Skeletal muscle cell (primary cell): ENCODE measurements around the gene ALDH7A1.
A peak's percentile ranks its signal among the peaks of the same experiment; 100 is the strongest.
"Not testable (repeated sequence)": the region's sequence is repeated elsewhere in the genome, so short reads cannot be mapped to it uniquely, and the experiment has no call there.

Source experiments
- DNase-seq: peaks from one replicate; pipeline ENCODE4 v3.0.0-alpha.2; 2010; ENCODE audit warnings: low read depth
- H3K4me3 ChIP-seq: 2 replicates; pipeline ENCODE4 v1.5.1; 2011; ENCODE audit warnings: low read depth, mild to moderate bottlenecking, control low read depth, low read length, moderate library complexity

Gene ALDH7A1

GRCh38 chr5:126540631-126541030 lies 54.4 kb downstream of the ALDH7A1 start:
- no peak overlapping the region for H3K4me3 ChIP-seq
- DNase-seq: no peak

DNA sequence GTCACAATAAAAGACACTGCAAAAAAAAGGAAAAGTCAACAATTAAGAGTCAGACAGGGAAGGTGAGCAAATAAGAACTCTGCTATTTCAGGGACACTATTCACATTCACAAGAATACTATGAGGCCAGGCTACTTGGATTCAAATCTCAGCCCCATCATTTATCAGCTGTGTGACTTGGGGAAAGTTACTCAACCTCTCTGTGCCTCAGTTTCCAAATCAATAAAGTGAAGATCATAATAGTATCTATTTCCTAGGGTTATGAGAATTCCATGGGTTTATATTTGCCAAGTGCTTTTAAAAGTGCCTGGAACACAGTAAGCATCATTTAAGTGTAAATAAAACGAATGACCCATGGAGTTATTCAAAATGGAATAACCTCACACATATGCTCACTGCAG lies 56.4 kb downstream of the ALDH7A1 start:
- no peak for DNase-seq
- no peak overlapping the region for H3K4me3 ChIP-seq

- H3K4me3 ChIP-seq: no peak overlapping the region
- DNase-seq: no peak
Measured at GRCh38 chr5:126536874-126537273, 58.1 kb downstream of the ALDH7A1 start.

GRCh38 chr5:126535856-126536545 lies 59.0 kb downstream of the ALDH7A1 start:
- H3K4me3 ChIP-seq: no peak overlapping the region
- DNase-seq: no peak

- H3K4me3 ChIP-seq: no peak overlapping the region
- no peak for DNase-seq
Measured at GRCh38 chr5:126534553-126534952, 60.5 kb downstream of the ALDH7A1 start.

DNA sequence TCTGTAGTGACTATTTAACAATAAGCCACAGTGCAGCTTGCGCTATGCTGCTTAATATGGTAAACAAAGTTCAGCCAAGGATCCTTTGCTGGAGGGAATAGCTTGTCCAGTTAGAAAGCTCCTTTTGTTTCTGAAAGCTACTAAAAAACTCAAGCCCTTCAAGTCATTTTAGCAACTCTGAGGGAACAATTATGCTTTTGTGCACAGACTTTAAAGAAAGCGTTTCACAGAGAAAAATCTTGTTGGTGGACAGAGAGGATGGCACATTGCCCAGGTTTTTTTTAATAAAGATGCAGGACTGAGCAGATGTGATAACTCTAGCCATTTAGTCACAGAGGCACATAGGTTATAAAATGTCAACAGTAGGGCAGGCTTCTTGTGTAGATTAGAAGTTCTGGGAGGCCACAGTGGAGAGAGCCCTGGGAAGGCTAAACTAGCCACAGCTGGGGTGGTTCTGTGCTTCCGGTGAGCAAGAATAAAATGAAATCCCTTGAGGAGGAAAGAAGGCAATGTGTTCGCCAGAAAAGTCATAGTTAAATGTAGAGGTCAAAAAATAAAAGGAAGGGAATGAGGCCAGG lies 63.4 kb downstream of the ALDH7A1 start:
- no peak for DNase-seq
- H3K4me3 ChIP-seq: no peak overlapping the region

DNA sequence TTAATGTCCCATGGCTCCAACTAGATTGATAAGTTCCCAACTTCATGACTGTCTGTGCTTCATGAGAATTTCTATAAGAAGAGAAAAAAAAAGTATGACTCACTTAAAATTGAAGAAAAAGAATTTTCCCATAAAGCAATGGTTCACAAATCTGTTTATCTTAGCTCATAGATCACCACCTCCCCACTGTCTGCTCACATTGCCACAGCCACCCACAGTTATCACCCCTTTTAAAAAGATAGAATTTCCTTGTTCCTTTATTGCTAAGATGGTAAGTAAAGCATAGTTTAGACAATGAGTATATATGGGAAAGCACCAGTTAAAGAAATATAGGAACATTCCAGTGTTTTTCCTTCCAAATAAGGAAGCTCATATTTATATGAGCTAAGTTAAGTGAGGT lies 67.1 kb downstream of the ALDH7A1 start:
- no peak overlapping the region for H3K4me3 ChIP-seq
- DNase-seq: no peak

- DNase-seq: no peak
Measured at GRCh38 chr5:126527158-126527557, 67.9 kb downstream of the ALDH7A1 start.

GRCh38 chr5:126526493-126526892 lies 68.5 kb downstream of the ALDH7A1 start:
- no peak for DNase-seq

More at GRCh38 chr5:126527158-126527557, 67.9 kb downstream of the ALDH7A1 start:
- no peak overlapping the region for H3K4me3 ChIP-seq

DNA sequence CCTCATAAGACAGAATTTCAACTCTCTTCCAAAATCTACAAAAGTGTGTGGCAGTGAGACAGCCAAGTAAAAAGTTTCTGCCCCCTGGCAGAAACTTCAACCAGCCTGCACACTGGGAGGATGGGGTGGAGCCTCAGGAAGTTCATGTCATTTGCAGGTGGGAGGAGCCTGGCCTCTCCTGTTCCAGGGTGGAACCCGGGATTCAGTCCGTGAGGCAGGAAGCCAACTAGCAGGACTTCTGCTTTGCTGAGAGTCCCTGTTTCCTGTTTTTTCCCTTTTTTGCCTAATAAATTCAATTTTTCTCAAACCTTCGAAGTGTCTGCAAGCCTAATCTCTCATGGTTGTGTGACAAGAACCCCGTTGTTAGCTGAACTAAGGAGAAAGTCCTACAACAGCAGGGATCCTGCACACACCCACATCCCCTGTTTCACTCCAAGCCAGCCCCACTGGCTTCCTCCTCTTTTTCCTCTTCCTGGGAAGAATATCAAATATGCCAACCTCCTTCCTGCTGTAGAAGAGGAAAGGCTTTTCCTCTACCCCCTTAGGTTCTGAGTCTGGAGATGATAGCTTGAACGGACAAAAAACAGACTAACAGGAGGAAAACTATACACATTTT lies 69.3 kb downstream of the ALDH7A1 start:
- no peak for DNase-seq
- H3K4me3 ChIP-seq: no peak overlapping the region

More at GRCh38 chr5:126526493-126526892, 68.5 kb downstream of the ALDH7A1 start:
- no peak overlapping the region for H3K4me3 ChIP-seq

DNA sequence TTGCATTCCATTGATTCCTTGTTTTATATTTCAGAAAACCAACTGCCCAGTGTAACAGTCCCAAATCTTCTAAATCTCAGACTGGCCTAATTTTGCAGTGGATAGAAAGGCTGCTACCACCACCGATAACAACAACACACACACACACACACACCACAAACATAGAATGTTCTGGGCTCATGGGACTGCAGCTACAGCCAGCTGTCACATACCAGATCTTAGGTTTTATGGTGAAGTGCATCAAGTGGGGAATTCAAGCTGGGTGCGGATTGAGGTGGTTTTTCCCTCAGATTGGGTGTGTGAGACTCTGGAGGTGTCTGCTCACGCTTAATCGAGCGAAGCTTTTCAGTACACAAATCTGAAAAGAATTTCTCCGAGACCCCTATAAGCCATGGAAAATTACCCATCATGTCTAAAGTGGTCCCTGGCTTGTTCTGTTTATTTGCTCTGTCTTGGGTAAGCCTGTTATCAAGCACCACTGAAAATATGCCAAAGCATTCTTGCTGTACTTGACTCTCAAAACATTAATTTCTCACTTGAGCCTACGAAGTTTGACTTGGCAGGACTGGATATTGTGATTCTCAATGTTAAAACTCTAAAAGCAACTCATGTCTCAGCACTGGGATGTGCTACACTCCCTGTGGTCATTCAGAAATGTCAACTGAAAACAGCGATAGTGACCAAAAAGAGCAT lies 71.1 kb downstream of the ALDH7A1 start:
- DNase-seq: no peak
- no peak overlapping the region for H3K4me3 ChIP-seq

- no peak overlapping the region for H3K4me3 ChIP-seq
- no peak for DNase-seq
Measured at GRCh38 chr5:126521130-126521529, 73.9 kb downstream of the ALDH7A1 start.

GRCh38 chr5:126520593-126520953 lies 74.4 kb downstream of the ALDH7A1 start:
- DNase-seq: no peak
- H3K4me3 ChIP-seq: no peak overlapping the region

DNA sequence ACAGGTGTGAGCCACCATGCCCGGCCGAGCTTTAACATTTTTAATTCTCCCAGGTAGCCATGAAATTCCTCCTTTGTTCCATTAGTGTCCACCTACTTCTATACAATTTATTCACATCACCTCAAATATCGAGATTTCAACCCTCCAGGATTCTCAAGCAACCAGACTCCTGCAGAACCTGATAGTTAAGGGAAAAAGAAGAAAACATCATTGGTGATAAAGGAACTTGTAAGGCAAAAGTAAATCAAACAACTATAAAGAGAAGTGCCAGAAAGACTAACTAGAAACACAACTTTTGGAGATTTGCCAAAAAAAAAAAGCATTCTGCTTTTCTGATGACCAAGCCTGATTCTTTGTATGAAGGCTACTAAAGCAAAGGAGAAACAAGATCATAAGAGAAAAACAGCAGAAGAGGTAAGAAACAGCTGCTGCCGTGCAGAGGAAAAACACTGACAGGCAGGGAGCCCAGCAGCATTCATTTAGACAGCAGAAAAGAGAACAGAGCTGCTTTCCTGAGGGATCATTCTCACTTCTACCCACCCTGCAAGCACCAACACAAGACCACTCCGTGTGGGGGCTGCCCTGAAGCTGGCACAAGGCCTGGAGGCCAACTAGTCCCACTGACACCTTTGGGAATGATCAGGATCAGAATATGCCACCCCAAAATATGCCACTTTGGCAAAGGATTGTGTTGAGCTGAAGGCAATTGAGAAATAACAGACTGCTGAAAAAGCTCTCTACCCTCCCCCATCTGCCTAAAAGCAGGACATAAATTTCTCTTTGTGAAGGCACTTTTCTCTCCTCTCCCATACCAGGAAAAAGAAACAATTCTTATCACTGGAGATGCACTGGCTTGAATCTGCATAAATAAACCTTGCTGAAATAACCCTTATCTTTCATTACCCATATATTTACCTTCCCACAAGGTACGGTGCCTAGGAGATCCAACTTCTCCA lies 75.1 kb downstream of the ALDH7A1 start:
- peak overlapping the region; percentile 12 for H3K4me3 ChIP-seq
- DNase-seq: no peak

DNA sequence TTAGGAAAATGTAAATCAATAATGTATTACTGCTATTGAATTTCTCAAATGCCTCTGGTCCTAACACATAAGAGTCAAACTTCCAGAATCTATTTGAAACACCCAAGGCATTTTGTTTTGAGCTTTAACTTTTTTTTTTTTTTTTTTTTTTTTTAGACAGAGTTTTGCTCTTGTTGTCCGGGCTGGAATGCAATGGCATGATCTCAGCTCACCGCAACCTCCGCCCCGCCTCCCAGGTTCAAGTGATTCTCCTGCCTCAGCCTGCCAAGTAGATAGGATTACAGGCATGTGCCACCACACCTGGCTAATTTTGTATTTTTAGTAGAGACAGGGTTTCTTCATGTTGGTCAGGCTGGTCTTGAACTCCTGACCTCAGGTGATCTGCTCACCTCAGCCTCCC lies 75.8 kb downstream of the ALDH7A1 start:
- not testable (repeated sequence) for H3K4me3 ChIP-seq, DNase-seq

GRCh38 chr5:126516852-126517251 lies 78.2 kb downstream of the ALDH7A1 start:
- no peak for DNase-seq
- H3K4me3 ChIP-seq: no peak overlapping the region

- no peak overlapping the region for H3K4me3 ChIP-seq
- no peak for DNase-seq
Measured at GRCh38 chr5:126516133-126516532, 78.9 kb downstream of the ALDH7A1 start.

DNA sequence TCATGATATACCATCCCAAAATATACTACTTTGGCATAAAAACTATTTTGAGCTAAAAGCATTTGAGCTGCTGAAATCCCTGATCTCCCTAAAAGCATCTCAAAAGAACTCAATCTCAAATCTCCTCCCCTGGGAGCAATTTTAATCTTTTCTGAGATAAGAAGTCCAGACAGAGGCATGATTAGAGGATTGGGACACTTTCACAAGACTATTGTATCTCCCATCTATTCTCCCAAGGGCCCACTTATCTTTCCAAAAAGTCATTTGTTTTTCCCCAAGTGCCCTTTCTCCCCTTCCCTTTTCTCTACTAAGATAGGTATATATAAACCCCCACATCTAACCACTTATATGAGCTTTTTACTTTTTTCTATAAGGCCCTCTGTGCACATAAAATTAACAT lies 79.7 kb downstream of the ALDH7A1 start:
- no peak for DNase-seq
- no peak overlapping the region for H3K4me3 ChIP-seq

- DNase-seq: no peak
- H3K4me3 ChIP-seq: no peak overlapping the region
Measured at GRCh38 chr5:126514558-126515141, 80.4 kb downstream of the ALDH7A1 start.
